GM18858 (cell line): Measurements from ENCODE around the gene AMIGO1.
"Not testable (repeated sequence)": the region's sequence is repeated elsewhere in the genome, so short reads cannot be mapped to it uniquely, and the experiment has no call there.

Source experiments
- ATAC-seq: cut with Tn5 transposase; IDR thresholded peaks from one replicate; pipeline ENCODE4 v1.9.1; 2021; ENCODE audit not compliant: unreplicated experiment

Gene AMIGO1

DNA sequence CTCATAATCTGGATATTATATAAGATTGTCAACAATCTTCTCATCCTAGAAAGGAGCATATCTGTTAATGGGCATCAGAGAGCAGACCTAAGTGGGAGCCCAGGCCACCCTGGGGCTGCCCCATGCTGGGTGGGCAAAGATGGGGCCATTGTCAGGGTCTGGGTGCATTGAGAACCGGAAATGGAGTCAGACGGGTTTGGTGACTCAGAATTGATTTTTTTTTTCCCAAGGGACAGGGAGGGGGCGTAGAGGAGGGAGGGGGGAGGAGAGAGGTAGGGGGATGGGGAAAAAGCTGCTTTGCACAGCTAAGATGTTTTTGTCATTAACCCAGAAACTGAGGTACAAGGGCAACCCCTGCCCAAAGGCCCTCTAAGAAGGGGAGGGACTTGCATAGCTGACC lies 24.5 kb downstream of the AMIGO1 start:
- no peak for ATAC-seq

GRCh38 chr1:109484519-109484975 lies 25.0 kb downstream of the AMIGO1 start:
- no peak for ATAC-seq

DNA sequence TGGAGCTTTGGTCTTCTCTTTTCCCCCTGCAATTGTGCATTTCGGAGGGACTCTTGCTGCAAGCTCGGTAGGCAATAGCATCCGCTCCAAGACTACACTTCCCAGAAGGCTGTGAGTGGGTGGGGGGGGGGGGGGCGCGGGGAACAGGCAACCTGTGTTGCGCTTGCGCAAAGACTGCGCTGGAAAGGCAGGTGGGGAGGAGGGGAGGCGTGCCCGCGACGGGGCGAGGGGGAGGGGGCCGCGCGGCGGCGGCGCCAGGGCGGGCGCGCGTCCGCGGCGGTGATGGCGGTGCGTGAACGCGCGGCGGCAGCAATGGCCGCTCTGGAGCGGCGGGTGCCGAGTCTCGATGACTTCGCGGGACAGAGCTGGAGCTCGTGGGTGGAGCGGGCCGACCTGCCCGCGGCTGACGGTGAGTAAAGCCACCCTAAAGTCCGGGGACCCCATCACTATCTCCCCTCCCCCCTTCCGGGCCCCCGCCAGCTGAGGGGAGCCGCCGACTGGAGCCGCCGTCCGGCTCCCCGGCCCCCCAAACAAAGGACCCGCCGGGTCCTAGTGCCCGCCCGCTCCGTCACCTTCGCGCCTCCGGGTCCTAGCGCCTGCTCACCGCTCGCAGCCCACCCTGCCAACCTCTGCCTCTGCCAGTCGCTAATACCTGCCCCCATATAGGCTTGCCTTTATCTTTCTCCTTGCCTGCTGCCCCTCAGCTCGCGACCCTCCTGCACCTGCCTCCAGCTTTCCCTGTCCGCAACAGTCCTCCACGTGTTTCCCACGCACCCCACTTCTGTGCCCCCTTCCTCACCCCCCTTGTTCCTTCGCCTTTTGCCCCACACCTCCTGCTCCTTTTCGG lies 25.6 kb downstream of the AMIGO1 start, which contains the start of gene ATXN7L2:
ATXN7L2 (plus strand) TSS at position 234 of the 847 bp plus-strand sequence; CDS start at position 283, 49 bp downstream.
- peak; percentile 47 for ATAC-seq

GRCh38 chr1:109482791-109483671 lies 26.5 kb downstream of the AMIGO1 start:
- peak; percentile 13 for ATAC-seq

DNA sequence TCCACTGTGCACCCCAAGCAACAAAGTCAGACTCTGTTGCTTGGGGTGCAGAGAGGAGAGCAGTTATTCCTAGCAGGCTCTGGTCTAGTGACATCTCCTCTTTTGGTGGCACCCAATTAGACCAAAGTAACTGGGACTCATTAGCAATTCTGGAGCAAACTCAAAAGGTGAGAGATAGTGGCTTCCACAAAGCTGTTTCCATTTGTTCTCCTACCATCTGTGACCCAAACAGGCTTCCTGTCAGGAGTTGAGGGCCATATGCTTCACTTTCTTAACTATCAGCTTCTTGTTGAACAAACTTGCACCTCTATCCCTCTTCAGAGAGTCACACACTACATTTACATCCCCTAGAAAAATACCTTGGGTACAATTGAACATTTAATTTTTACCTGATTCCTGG lies 27.3 kb downstream of the AMIGO1 start:
- no peak for ATAC-seq

- no peak for ATAC-seq
These were observed 27.9 kb downstream of the AMIGO1 start for GRCh38 chr1:109481646-109482045.

DNA sequence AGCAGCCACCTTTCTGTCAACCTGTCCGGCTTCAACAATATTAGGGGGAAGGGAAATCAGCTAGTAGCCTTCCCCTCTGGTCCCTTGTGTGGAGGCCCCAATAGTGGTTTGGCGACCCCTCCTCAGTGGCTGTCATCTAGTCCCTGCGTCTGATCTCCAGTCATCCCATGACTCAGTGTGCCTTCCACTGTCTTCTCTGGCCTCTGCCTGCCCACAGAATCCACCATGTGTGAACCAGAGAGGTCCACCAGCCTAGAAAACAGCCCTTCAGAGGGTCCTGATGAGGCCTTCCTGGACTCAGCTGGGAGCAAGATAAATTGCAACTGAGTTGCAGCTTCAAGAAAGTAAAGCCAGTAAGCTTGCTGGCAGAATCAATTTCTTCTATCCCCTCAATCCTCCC lies 29.6 kb downstream of the AMIGO1 start:
- ATAC-seq, result no peak

GRCh38 chr1:109479311-109479710 lies 30.2 kb downstream of the AMIGO1 start:
- no peak for ATAC-seq

DNA sequence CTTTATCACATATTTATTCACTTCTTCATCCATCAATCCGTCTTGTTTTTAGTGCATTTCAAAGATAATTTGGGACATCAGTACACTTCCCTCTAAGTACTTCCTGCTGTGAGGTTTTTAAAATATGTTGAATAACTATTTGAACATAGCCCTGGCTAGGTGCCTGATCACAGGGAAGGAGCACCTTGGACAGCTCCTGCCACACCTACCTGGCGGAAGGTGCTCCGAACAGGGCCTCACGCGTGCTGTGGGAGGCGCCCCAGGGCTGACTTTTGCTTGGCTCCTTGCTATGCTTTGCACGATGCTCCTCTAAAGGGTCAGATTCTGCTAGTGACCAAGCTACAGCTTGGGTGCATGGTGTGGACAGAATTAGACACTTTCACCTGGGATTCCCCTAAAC lies 30.7 kb downstream of the AMIGO1 start:
- no peak for ATAC-seq

- no peak for ATAC-seq
These were observed 31.7 kb downstream of the AMIGO1 start for GRCh38 chr1:109477821-109478220.

DNA sequence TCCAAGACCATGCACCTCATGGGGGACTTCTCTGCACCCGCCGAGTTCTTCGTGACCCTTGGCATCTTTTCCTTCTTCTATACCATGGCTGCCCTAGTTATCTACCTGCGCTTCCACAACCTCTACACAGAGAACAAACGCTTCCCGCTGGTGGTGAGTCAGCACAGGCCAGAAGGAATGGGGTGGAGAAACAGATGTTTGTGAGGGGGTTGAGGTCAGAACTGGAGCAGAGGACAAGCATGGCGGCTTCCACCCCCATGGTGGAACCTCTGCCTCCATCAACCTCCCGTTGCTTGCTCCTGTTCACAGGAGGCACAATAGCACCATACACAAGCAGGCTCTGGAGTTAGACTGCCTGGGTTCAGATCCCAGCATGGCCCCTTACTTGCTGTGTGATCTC lies 32.7 kb downstream of the AMIGO1 start:
- no peak for ATAC-seq

DNA sequence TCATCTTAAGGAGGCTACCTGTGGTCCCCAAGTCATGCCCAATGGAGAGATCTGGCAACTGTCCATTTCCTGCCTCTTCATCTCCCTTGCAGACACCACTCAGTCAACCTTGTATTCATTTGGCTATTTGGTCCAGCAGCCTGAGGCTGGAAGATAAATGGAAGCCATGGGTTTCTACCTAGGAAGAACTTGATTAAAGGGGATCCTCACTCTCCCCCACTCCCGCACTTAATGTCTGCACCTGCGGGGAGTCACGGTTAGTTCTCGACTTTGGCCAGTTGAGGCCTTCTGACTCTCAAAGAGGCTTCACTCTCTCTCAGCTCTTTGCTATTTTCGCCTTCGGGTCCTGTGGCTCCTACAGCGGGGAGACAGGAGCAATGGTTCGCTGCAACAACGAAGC lies 34.3 kb downstream of the AMIGO1 start:
- ATAC-seq, result no peak

DNA sequence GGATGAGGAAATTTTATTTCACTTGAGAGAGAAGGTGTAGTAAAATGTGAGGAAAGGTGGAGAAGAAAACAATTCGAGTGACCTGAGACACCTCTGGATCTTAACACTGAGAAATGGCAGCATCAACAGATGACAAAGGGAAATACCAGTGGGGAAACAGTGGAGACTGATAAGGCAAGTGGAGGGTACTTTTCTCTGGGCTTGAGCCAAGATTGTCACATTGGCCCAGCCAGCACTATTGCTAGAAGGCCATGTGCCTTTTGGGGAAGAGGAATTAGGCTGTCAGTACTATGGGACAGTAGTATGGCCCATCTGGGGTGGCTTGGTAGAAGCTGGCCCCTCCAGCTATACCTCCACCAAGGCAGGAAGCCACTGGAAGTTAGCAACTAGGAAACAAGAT lies 34.8 kb downstream of the AMIGO1 start:
- ATAC-seq, result no peak

GRCh38 chr1:109473284-109474057 lies 36.1 kb downstream of the AMIGO1 start:
- not testable (repeated sequence) for ATAC-seq

DNA sequence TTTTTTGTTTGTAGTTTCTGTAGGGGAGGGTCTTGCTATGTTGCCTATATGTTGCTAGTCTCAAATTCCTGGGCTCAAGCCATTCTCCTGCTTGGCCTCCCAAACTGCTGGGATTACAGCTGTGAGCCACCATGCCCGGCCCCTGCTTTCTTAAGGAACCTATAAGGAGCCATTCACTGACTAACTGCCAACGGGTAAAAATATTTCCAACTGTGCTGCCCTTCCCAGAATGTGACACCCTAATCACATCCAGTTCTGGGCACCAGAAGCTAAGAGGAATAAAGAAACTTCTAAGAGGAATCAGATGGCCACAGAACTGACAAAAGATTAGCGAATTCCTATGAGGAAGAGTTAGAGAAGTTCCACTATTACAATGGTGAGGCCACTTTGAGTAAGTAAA lies 36.7 kb downstream of the AMIGO1 start:
- no peak for ATAC-seq

DNA sequence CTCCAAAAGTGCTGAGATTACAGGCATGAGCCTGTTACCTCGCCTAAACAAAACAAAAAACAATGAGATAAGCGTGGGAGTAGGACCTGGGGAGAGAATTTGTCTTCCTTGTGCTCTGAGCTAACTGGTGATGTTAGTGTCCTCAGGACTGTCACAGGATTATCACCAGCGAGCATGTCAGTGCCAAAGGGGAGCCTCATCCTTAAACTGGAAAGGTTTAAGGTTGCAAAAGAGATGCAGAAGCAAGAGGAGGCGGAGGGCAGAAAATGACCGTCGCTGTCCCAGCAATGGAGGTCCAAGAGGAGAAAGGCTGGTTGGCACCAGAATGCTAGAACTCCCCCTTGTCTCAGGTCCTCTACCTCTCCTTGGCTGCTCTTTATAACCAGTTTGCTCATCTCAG lies 39.3 kb downstream of the AMIGO1 start:
- no peak for ATAC-seq

- ATAC-seq, result no peak
These were observed 40.6 kb downstream of the AMIGO1 start for GRCh38 chr1:109468903-109469302.

- ATAC-seq, result no peak
These were observed 41.5 kb downstream of the AMIGO1 start for GRCh38 chr1:109468061-109468460.

- no peak for ATAC-seq
These were observed 42.2 kb downstream of the AMIGO1 start for GRCh38 chr1:109467301-109467777.

DNA sequence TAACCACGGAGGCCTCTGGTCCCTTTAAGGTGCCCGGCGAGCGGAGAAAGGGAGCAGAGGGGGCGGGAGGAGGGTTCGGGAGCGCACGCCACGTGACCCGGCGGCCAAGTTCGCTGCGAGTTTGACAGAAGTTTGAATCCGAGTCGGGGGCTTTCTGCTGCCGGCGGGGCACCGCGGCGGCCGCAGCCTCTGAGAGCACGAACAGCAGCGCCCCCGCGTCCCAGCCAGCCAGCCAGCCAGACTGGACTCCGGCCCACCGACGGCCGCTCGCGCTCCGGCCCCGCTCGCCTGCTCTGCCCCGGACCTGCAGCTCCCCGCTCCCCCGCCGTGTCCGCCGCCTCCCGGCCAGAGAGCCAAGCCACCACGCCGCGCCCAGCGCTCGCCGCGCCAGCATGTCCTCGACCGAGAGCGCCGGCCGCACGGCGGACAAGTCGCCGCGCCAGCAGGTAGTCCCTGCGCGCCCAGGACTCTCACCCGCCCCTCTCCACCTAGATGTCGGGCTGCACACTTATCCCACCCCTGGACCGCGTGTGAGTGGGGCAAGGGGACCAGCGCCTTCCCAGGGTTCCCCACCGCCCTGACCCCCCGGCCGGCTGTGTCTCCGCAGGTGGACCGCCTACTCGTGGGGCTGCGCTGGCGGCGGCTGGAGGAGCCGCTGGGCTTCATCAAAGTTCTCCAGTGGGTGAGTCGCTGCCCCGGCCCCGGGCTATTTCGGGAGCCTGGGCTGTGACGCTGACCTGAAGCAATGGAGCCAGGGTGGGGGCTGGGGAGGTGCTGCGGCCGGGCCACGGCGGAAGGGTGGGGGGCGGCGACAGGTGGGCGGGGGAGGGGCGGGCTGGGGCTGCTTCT lies 42.9 kb downstream of the AMIGO1 start, which contains the start of gene SYPL2:
SYPL2 (plus strand) TSS at position 95 of the 849 bp plus-strand sequence; CDS start at position 393, 298 bp downstream.
- ATAC-seq, result no peak
